Mucosa of descending colon (tissue), 3 donors: ENCODE data around the gene SIVA1. TPM values are rescaled to one million over a fixed set of nuclear protein-coding genes. Genes with fewer than 3 reads are reported as not detected.

ENCODE experiments used
- ATAC-seq: fragments of 200-7000 bp; cut with Tn5 transposase; one replicate; pipeline ENCODE4 v1.9.1; 2020; ENCODE audit warnings: mild to moderate bottlenecking, moderate library complexity
- DNase-seq, 3 donors: peaks; one replicate each; pipeline ENCODE4 v3.0.0-alpha.2; 2020
- H3K36me3 ChIP-seq: fragments of 200-600 bp; one replicate; pipeline ENCODE4 v1.8.0; 2021; ENCODE audit warnings: low read depth, mild to moderate bottlenecking
- H3K4me1 ChIP-seq: fragments of 200-600 bp; one replicate; pipeline ENCODE4 v1.8.0; 2021; ENCODE audit warnings: low read depth, mild to moderate bottlenecking
- H3K4me3 ChIP-seq: fragments of 200-600 bp; one replicate; pipeline ENCODE4 v1.8.0; 2021; ENCODE audit warnings: mild to moderate bottlenecking
- H3K9me3 ChIP-seq: fragments of 200-600 bp; one replicate; pipeline ENCODE4 v1.8.0; 2021; ENCODE audit warnings: mild to moderate bottlenecking
- intact Hi-C, 2 donors: fragments of 100-400 bp; cut with DNase I in 1 of 2; cut with micrococcal nuclease in 1 of 2; formaldehyde crosslinking; loops; one replicate each; pipeline versions ENCODE4 v1.11.0 to v1.11.1; 2022; cut with DNase I, micrococcal nuclease
- total RNA-seq, 3 donors: library from RNA; stranded (reverse); fragmentation: NEBNext Ultra II Directional in 2 of 3; extraction: Animal tissue kit (Norgen Biotek cat#: 25700) in 2 of 3; gene quantifications; one replicate each; pipeline versions ENCODE4 v1.2.1 to v1.2.4, GENCODE V29; 2021 to 2023
- TF ChIP-seq, protein P1 (sequence below): fragments of 200-600 bp; IDR thresholded peaks from one replicate; pipeline ENCODE4 v1.8.0; 2022; ENCODE audit warnings: antibody characterized with exemption, mild to moderate bottlenecking
- donor health status: DM: no; HTN: no; CAD: no; lungs with moderate emphysema.
- donor health status: DM: no; HTN: no; CAD: no.
- donor health status: DM: no; HTN: yes; CAD: no.

Gene SIVA1
- total RNA-seq, 3 donors from 2014 or later, result 38.7 to 82.4 (median 60.4) TPM

DNA sequence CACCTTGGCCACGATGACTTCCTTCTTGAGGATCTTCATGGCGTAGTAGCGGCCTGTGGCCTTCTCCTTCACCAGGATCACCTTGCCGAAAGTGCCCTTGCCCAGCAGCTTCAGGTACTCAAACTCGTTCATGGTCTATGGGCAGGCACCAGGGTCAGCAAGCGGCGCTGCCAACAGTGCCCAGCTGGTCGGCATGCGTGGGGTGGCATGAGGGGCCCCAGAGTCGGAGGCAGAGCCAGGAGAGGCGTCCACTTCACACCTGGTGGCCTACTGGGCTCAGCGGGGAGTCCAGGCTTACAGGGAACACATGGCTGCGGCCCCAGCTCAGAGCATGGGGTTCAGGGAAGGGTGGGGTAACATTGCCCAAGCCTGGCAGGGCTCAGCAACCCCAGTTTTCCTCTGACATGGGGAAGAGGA, 22.1 kb downstream of the SIVA1 start:
- Histone ChIP-seq H3K9me3 (no peaks in the 10 kb centered on the region), H3K36me3 (no peaks in the 10 kb centered on the region), H3K4me1 (no peaks in the 10 kb centered on the region), H3K4me3 (no peak overlapping the region)
- ATAC-seq (no peak), DNase-seq (no peak)
- intact Hi-C loops, result no loop called here
- TF ChIP-seq, protein P1, sequence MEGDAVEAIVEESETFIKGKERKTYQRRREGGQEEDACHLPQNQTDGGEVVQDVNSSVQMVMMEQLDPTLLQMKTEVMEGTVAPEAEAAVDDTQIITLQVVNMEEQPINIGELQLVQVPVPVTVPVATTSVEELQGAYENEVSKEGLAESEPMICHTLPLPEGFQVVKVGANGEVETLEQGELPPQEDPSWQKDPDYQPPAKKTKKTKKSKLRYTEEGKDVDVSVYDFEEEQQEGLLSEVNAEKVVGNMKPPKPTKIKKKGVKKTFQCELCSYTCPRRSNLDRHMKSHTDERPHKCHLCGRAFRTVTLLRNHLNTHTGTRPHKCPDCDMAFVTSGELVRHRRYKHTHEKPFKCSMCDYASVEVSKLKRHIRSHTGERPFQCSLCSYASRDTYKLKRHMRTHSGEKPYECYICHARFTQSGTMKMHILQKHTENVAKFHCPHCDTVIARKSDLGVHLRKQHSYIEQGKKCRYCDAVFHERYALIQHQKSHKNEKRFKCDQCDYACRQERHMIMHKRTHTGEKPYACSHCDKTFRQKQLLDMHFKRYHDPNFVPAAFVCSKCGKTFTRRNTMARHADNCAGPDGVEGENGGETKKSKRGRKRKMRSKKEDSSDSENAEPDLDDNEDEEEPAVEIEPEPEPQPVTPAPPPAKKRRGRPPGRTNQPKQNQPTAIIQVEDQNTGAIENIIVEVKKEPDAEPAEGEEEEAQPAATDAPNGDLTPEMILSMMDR, result no peak

DNA sequence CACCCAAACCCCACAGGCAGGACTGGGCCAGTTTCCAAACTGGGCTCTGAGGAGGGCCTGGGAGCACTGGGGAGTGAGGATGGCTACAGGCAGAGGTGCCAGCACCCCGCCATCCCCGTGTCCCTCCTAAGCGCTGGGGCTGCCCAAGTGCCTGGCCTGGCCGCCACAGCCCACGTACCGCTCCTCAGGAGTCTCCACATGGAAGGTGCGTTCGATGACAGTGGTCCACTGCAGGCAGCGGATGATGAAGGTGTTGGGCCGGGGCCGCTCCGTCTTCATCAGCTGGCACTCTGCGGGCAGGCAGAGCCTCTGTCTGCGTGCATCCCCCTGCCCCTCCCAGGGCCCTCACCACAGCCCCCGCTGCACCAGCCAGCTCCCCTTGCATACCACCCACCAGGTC, 23.5 kb downstream of the SIVA1 start:
- TF ChIP-seq, protein P1, result no peak
- no peaks in the 10 kb centered on the region for H3K4me1 ChIP-seq
- DNase-seq, result no peak
- no peak overlapping the region for H3K4me3 ChIP-seq
- ATAC-seq, result no peak
- no peaks in the 10 kb centered on the region for H3K9me3 ChIP-seq
- intact Hi-C loops, result no loop called here
- no peaks in the 10 kb centered on the region for H3K36me3 ChIP-seq

DNA sequence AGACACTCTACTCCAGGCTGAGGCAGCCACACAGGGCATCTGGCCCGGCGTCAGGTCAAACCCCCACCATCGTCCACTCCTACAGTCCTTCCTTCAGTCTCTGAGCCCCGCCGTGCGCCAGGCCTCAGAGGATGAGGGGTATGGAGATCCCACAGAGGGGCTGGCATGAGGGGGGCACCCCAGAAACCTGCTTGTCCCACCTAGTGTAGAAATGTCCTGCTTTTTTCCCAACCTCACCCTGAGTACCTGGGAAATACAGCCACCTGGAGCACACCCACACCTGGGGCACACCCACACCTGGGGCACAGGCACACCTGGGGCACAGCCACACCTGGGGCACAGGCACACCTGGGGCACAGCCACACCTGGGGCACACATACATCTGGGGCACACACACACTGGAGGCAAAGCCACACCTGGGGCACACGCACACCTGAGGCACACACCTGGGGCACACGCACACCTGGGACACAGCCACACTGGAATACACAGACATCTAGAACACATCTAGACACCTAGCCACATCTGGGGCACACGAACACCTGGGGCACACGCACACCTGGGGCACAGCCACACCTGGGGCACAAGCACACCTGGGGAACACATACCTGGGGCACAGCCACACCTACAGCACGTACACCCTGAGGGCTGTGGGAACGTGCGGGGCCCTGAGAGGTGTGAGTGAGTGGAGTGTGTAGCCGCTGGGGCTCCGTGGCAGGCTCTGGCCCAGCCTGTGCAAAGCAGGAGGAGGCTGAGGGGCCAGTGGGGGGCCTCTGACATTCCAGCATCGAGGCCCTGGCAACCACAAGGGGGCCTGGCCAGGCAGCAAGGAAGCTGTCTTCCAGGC, 24.2 kb downstream of the SIVA1 start:
- H3K4me3 ChIP-seq, result no peak overlapping the region
- no peaks in the 10 kb centered on the region for H3K36me3 ChIP-seq
- no peak for ATAC-seq
- intact Hi-C loops, result no loop called here
- TF ChIP-seq, protein P1, result no peak
- H3K4me1 ChIP-seq, result no peaks in the 10 kb centered on the region
- H3K9me3 ChIP-seq, result no peaks in the 10 kb centered on the region
- no peak for DNase-seq

DNA sequence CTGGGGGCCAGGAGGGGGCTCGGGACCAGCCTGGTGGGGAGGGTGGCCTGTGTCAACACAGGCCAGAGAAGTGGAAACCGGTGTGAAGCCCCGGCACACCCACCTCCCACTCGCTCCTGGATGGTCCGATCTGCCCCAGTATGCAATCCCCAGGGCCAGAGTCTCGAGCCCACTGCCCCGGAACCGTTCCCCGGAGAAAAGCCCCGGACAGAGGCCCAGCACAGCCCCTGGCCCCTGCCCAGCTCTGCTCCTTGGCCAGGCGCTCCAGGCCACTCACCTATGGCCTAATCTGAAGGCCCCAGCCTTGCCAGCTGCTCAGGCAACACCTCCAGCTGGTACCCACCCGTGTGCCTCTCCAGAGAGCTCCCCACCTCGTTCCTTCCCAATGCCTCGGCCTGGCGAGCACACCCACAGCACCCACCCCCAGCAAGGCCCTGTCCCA, 24.9 kb downstream of the SIVA1 start:
- ATAC-seq, result no peak

DNA sequence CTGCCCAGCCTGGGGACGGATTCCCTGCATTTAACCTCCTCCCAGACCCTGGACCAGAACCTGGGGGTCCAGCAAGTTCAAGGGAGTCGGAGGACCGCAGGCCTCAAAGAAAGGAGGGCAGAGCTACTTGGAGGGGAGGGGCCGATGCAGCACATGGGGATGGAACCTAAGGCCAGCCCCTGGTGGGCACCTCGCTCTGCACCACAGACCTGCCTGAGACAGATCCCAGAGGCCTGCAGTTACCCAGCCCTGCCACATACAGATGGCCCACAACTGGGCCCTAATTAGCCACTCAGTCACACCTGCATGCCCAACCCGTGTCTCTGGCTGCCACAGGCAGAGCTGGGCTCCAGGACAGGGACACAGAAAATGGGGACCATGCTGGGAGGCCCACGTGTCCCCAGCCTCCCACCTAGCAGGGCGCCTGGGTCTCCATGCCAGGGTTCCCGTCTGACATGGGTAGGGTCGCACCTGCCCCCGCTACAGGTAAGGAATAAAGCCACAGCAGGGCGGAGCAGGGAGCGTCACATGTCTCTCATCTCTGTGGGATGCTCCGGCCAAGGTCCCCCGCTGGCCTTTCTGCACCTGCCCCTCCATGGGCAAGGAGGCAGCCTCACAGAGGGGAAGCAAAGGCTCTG, 25.9 kb downstream of the SIVA1 start:
- DNase-seq, result no peak
- intact Hi-C loops, result no loop called here
- H3K4me1 ChIP-seq, result no peaks in the 10 kb centered on the region
- no peak overlapping the region for H3K4me3 ChIP-seq
- no peaks in the 10 kb centered on the region for H3K36me3 ChIP-seq
- TF ChIP-seq, protein P1, result no peak
- H3K9me3 ChIP-seq, result no peaks in the 10 kb centered on the region
- no peak for ATAC-seq

More for the DNA sequence above, 24.9 kb downstream of the SIVA1 start:
- intact Hi-C loops, result no loop called here
- Histone ChIP-seq H3K4me3 (no peak overlapping the region), H3K9me3 (no peaks in the 10 kb centered on the region), H3K36me3 (no peaks in the 10 kb centered on the region), H3K4me1 (no peaks in the 10 kb centered on the region)
- TF ChIP-seq, protein P1, result no peak
- DNase-seq, result no peak
